ENCODE measurements around the gene ARID5B.

GRCh38 chr10:61958311-61958710 lies 56.8 kb downstream of the ARID5B start:
- no peak for TF ChIP-seq CTCF (IDR thresholded peaks at IDR 0.05; ENCODE audit: poor library complexity)
- TF ChIP-seq EZH2 (IDR thresholded peaks at IDR 0.05; ENCODE audit: borderline replicate concordance), result no peak
